ENCODE data around the gene LMCD1. TPM values are rescaled to one million over a fixed set of nuclear protein-coding genes. Genes with fewer than 3 reads are reported as not detected.

LMCD1 gene
- total RNA-seq, 2 experiments from 2014 or later = 2.1 to 2.2 TPM

Other genes starting within 250 kb of the LMCD1 start
- gene SSUH2, start 143.0 kb downstream of the LMCD1 start, total RNA-seq = under 1 TPM; 0.11 to 0.31 TPM
- not detected for gene CAV3, start 232.0 kb downstream of the LMCD1 start, total RNA-seq